H1 (cell line): ENCODE measurements around the gene TMEM135. TPM values are rescaled to one million over a fixed set of nuclear protein-coding genes. Genes with fewer than 3 reads are reported as not detected.

Experiments used
- CTCF ChIA-PET: fragments of 300-600 bp; sonication (Branson Sonifier 250); formaldehyde crosslinking; loops from one replicate; lab custom pipeline; 2021; ENCODE audit not compliant: partially characterized antibody; lab: Charles Lee
- POLR2A ChIA-PET: fragments of 300-600 bp; sonication (Branson Sonifier 250); formaldehyde crosslinking; loops from one replicate; lab custom pipeline; 2021; ENCODE audit warnings: inconsistent platforms; ENCODE audit not compliant: partially characterized antibody; lab: Charles Lee
- DNase-seq, 2 experiments: peaks; one replicate each; pipeline versions ENCODE4 v3.0.0 to v3.0.0-alpha.2; 2010 to 2022; ENCODE audit warnings: low spot score in 2 of 2, low read depth in 1 of 2, mixed read lengths in 1 of 2
- FAIRE-seq: peaks from 2 replicates; lab custom pipeline; 2011; peaks lifted over from hg19 to GRCh38; lab: Jason Lieb, UNC
- H2AFZ ChIP-seq: 2 replicates; pipeline ENCODE4 v1.8.1; 2012; ENCODE audit warnings: low read length, inconsistent platforms
- H2AK5ac ChIP-seq: 2 replicates; pipeline ENCODE4 v1.6.1; 2013; ENCODE audit warnings: low read depth, low read length
- H2BK120ac ChIP-seq: replicated peaks from 2 replicates; pipeline ENCODE3; 2013; ENCODE audit warnings: low read depth, low read length, inconsistent platforms
- H2BK12ac ChIP-seq: 2 replicates; pipeline ENCODE4 v1.6.1; 2013; ENCODE audit warnings: low read depth, low read length
- H2BK15ac ChIP-seq: 2 replicates; pipeline ENCODE4 v1.6.1; 2013; ENCODE audit warnings: low read length
- H2BK20ac ChIP-seq: 2 replicates; pipeline ENCODE4 v1.6.1; 2013; ENCODE audit warnings: low read length
- H2BK5ac ChIP-seq: 2 replicates; pipeline ENCODE4 v1.6.1; 2013; ENCODE audit warnings: low read depth, low read length
- H3K14ac ChIP-seq: 2 replicates; pipeline ENCODE4 v1.6.1; 2013; ENCODE audit warnings: inconsistent platforms; ENCODE audit not compliant: insufficient read length
- H3K18ac ChIP-seq: 2 replicates; pipeline ENCODE4 v1.6.1; 2013; ENCODE audit warnings: low read length; ENCODE audit errors: extremely low read depth
- H3K23ac ChIP-seq: 2 replicates; pipeline ENCODE4 v1.6.1; 2013; ENCODE audit warnings: inconsistent platforms; ENCODE audit not compliant: insufficient read length
- H3K23me2 ChIP-seq: 2 replicates; pipeline ENCODE4 v1.6.1; 2013; ENCODE audit warnings: low read depth, low read length
- H3K27ac ChIP-seq: 2 replicates; pipeline ENCODE4 v1.6.1; 2011; ENCODE audit warnings: low read depth, low read length, inconsistent platforms
- H3K27me3 ChIP-seq, 4 experiments: replicated peaks in 1 of 4; 1 replicate in 1 of 4; 2 replicates in 3 of 4; pipeline versions ENCODE4 v1.6.1 to v1.8.1; 2011 to 2013; ENCODE audit warnings: low read length in 3 of 4, mild to moderate bottlenecking in 3 of 4, inconsistent platforms in 2 of 4, mixed read lengths in 2 of 4, moderate library complexity in 1 of 4; ENCODE audit not compliant: control insufficient read depth in 3 of 4, insufficient read depth in 3 of 4; ENCODE audit errors: extremely low read depth in 1 of 4
- H3K36me3 ChIP-seq, 4 experiments: 2 replicates each; pipeline versions ENCODE4 v1.6.1 to v1.8.1; 2011 to 2013; ENCODE audit warnings: mild to moderate bottlenecking in 4 of 4, low read length in 3 of 4, moderate library complexity in 2 of 4, control low read depth in 1 of 4, inconsistent platforms in 1 of 4; ENCODE audit not compliant: insufficient read depth in 4 of 4, control insufficient read depth in 2 of 4
- H3K4ac ChIP-seq: replicated peaks from 2 replicates; pipeline ENCODE3; 2013; ENCODE audit warnings: low read length, low read depth, mixed read lengths, inconsistent platforms; ENCODE audit not compliant: insufficient read length
- H3K4me1 ChIP-seq, 4 experiments: replicated peaks in 1 of 4; 1 replicate in 1 of 4; 2 replicates in 3 of 4; pipeline versions ENCODE4 v1.6.1 to v1.8.1; 2011 to 2013; ENCODE audit warnings: low read length in 3 of 4, inconsistent platforms in 2 of 4, mixed read lengths in 1 of 4; ENCODE audit not compliant: insufficient read depth in 4 of 4, control insufficient read depth in 3 of 4
- H3K4me2 ChIP-seq, 2 experiments: 2 replicates each; pipeline versions ENCODE4 v1.6.1 to v1.8.1; 2011 to 2013; ENCODE audit warnings: low read depth in 2 of 2, low read length in 2 of 2, control low read depth in 1 of 2, inconsistent platforms in 1 of 2, mild to moderate bottlenecking in 1 of 2; ENCODE audit not compliant: insufficient read depth in 1 of 2
- H3K4me3 ChIP-seq, 4 experiments: fragments of 200-600, 300-600 bp in 1 of 4; sonication (generic), shearing (Covaris generic), sonication (Bioruptor Twin) in 1 of 4; 2 replicates each; pipeline versions ENCODE4 v1.5.1 to v1.8.1; 2011 to 2016; ENCODE audit warnings: low read length in 4 of 4, low read depth in 3 of 4, control low read depth in 2 of 4, inconsistent platforms in 2 of 4, mild to moderate bottlenecking in 2 of 4, mixed read lengths in 1 of 4, moderate library complexity in 1 of 4; ENCODE audit not compliant: insufficient read depth in 2 of 4; ENCODE audit errors: extremely low read depth in 1 of 4
- H3K56ac ChIP-seq: replicated peaks from 2 replicates; pipeline ENCODE3; 2013; ENCODE audit warnings: low read depth, mild to moderate bottlenecking, mixed read lengths, low read length, inconsistent platforms; ENCODE audit not compliant: insufficient read length
- H3K79me1 ChIP-seq: 2 replicates; pipeline ENCODE4 v1.6.1; 2013; ENCODE audit warnings: low read depth, low read length, control low read depth
- H3K79me2 ChIP-seq, 2 experiments: 2 replicates each; pipeline versions ENCODE4 v1.6.1 to v1.8.1; 2012 to 2013; ENCODE audit warnings: low read length in 2 of 2, mild to moderate bottlenecking in 2 of 2, inconsistent platforms in 1 of 2; ENCODE audit not compliant: insufficient read depth in 2 of 2, control insufficient read depth in 1 of 2
- H3K9ac ChIP-seq, 4 experiments: replicated peaks in 1 of 4; 1 replicate in 1 of 4; 2 replicates in 3 of 4; pipeline versions ENCODE4 v1.6.1 to v1.8.1; 2011 to 2013; ENCODE audit warnings: low read depth in 3 of 4, low read length in 3 of 4, control low read depth in 2 of 4, mild to moderate bottlenecking in 2 of 4, moderate library complexity in 2 of 4, inconsistent platforms in 1 of 4; ENCODE audit errors: extremely low read depth in 1 of 4
- H3K9me3 ChIP-seq, 2 experiments: 2 replicates each; pipeline versions ENCODE4 v1.6.1 to v1.8.1; 2012 to 2013; ENCODE audit warnings: mild to moderate bottlenecking in 2 of 2, moderate library complexity in 2 of 2, control low read depth in 1 of 2, inconsistent platforms in 1 of 2, low read depth in 1 of 2, low read length in 1 of 2, mixed read lengths in 1 of 2; ENCODE audit not compliant: insufficient read depth in 2 of 2
- H4K20me1 ChIP-seq, 2 experiments: replicated peaks in 1 of 2; 2 replicates each; pipeline versions ENCODE3 to v1.8.1; 2011 to 2013; ENCODE audit warnings: inconsistent platforms in 2 of 2, low read length in 2 of 2, mild to moderate bottlenecking in 1 of 2; ENCODE audit not compliant: insufficient read depth in 2 of 2, control insufficient read depth in 1 of 2
- H4K5ac ChIP-seq: 2 replicates; pipeline ENCODE4 v1.6.1; 2013; ENCODE audit warnings: low read length, low read depth, mixed read lengths, inconsistent platforms; ENCODE audit not compliant: insufficient read length
- H4K8ac ChIP-seq: 2 replicates; pipeline ENCODE4 v1.8.0; 2013; ENCODE audit warnings: mild to moderate bottlenecking, moderate library complexity, low read length, inconsistent platforms; ENCODE audit not compliant: insufficient read depth; ENCODE audit errors: extremely low read depth
- H4K91ac ChIP-seq: replicated peaks from 2 replicates; pipeline ENCODE3; 2013; ENCODE audit warnings: low read length, mixed read lengths, inconsistent platforms; ENCODE audit not compliant: insufficient read length
- WGBS, 2 experiments: shearing (Covaris generic) in 1 of 2; methylation state at CpG; one replicate each; pipeline versions ENCODE4 v1.1.6 to v1.1.7; 2013 to 2015; ENCODE audit warnings: low lambda C conversion rate in 2 of 2, mixed read lengths in 2 of 2, inconsistent platforms in 1 of 2, low coverage in 1 of 2, missing lambda C conversion rate in 1 of 2; ENCODE audit not compliant: insufficient replicate concordance in 2 of 2, insufficient coverage in 1 of 2, insufficient read length in 1 of 2; ENCODE audit errors: extremely low coverage in 1 of 2, missing lambda C conversion rate in 1 of 2; 5-methylcytosine and 5-hydroxymethylcytosine counted together
- polyA plus RNA-seq, 7 experiments: library from polyadenylated mRNA; depleted of rRNA in 3 of 7; stranded (reverse) in 5 of 7; unstranded in 2 of 7; fragments of >200 nt in 5 of 7; fragments of 200-250 nt in 2 of 7; gene quantifications; 1 replicate in 5 of 7; 2 replicates in 1 of 7; 4 replicates in 1 of 7; pipeline versions ENCODE4 v1.2.1 to v1.2.3, GENCODE V29; 2011 to 2013; ENCODE audit warnings: missing spikeins in 2 of 7, mixed read lengths in 2 of 7
- total RNA-seq: library from RNA; stranded (reverse); fragmentation: NEBNext Ultra II Directional; extraction: Animal tissue kit (Norgen Biotek cat#: 25700); gene quantifications from 2 replicates; pipeline ENCODE4 v1.2.1, GENCODE V29; 2021

The TMEM135 gene
- total and polyA plus RNA-seq, 2 of the 8 experiments (the other 6 are each of a cell fraction or from before 2014, with no cell fraction given) = 9.3 to 31.3 TPM

GRCh38 chr11:87015645-87016044, 22.1 kb upstream of the TMEM135 start:
- no peak overlapping the region for H2BK20ac ChIP-seq
- no peaks in the 10 kb centered on the region; a peak in 1 of 7 replicates for H3K27me3 ChIP-seq
- no peak overlapping the region for H3K4ac ChIP-seq
- H3K4me2 ChIP-seq = no peak overlapping the region
- no peak overlapping the region for H2BK12ac ChIP-seq
- no peak overlapping the region for H3K4me3 ChIP-seq
- no peak for FAIRE-seq
- no peak overlapping the region for H4K5ac ChIP-seq
- H2BK15ac ChIP-seq = no peak overlapping the region
- no peak for DNase-seq
- H3K14ac ChIP-seq = no peak overlapping the region
- H2AFZ ChIP-seq = no peak overlapping the region
- H3K36me3 ChIP-seq = no peaks in the 10 kb centered on the region
- no peak overlapping the region for H2BK5ac ChIP-seq
- H3K23me2 ChIP-seq = no peaks in the 10 kb centered on the region
- peaks cover 6 to 9% of the 10 kb centered on the region in 2 experiments; a peak in 2 of 4 replicates for H3K9me3 ChIP-seq
- no peaks in the 10 kb centered on the region for H4K20me1 ChIP-seq
- ChIA-PET POLR2A (no interaction called here), CTCF (interaction anchor here (2.1 kb wide), 1 partner anchor 20 kb away, joined by 9 read pairs; no protein-coding TSS in a partner anchor)
- no peak overlapping the region for H2AK5ac ChIP-seq
- H4K91ac ChIP-seq = no peak overlapping the region
- H2BK120ac ChIP-seq = no peak overlapping the region
- H4K8ac ChIP-seq = no peak overlapping the region
- H3K4me1 ChIP-seq = no peaks in the 10 kb centered on the region
- WGBS, 2 experiments = 92% methylated on average over 10 of the region's 10 CpGs; no CpG with 5 or more reads in 1 of the 2 experiments
- no peak overlapping the region for H3K27ac ChIP-seq
- no peaks in the 10 kb centered on the region for H3K79me2 ChIP-seq
- no peak overlapping the region for H3K9ac ChIP-seq
- H3K18ac ChIP-seq = no peak overlapping the region
- H3K79me1 ChIP-seq = no peaks in the 10 kb centered on the region
- H3K23ac ChIP-seq = no peak overlapping the region
- no peak overlapping the region for H3K56ac ChIP-seq
